ENCODE results near the gene DCAF12.
A peak's percentile ranks its signal among the peaks of the same experiment; 100 is the strongest.
"Not testable (repeated sequence)": the region's sequence is repeated elsewhere in the genome, so short reads cannot be mapped to it uniquely, and the experiment has no call there.

The DCAF12 gene

GRCh38 chr9:34072410-34072809, 54.1 kb downstream of the DCAF12 start:
- no peak for DNase-seq (ENCODE audit: low read depth in 1 of 2, low spot score in 1 of 2)

DNA sequence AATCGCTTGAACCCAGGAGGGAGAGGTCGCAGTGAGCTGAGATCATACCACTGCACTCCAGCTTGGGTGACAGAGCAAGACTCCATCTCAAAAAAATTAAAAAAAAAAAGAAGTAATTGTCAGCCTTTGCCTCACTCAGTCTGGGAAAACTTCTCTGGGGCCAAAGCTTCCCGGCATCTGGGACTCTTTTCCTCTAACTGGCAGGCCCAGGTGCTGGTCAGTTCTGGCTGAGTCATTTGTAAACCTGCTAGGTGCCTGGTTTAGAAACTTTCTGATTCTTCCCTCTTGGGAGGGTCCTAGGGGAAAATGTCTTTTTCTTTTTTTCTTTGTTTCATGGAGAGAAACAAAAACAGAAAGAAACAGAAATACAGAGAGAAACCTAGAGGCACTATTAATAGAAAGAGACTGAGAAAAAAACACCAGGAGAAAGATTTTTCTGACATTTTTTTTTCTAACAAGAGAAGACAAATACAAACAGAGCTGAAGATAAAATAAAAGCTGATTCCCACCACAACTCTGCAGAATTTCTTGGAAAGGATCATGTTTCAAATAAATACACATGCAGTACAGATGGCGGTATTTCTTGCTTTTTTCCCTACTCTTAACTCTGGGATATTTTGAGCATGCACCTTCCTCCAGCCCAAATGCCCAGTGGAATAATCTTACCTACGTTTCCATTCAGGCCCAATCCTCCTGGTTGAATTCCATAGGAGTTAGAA, 55.7 kb downstream of the DCAF12 start:
- DNase-seq (ENCODE audit: low read depth in 1 of 2, low spot score in 1 of 2): no peak

DNA sequence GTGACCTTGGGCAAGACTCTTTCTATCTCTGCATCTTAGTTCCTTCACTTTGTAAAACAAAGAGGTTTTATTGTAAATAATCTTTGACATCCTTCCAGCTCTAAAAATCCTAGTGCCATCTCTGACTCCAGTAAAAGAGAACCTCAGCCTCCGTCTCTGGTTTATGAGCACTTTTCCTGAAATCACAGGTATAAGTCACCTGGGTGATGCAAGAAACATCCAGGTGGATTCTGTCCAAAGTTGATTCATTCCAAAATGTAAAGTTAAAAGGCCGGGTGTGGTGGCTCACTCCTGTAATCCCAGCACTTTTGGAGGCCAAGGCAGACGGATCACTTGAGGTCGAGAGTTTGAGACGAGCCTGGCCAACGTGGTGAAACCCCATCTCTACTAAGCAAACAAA, 56.7 kb downstream of the DCAF12 start:
- DNase-seq (ENCODE audit: low read depth in 1 of 2, low spot score in 1 of 2): no peak

DNA sequence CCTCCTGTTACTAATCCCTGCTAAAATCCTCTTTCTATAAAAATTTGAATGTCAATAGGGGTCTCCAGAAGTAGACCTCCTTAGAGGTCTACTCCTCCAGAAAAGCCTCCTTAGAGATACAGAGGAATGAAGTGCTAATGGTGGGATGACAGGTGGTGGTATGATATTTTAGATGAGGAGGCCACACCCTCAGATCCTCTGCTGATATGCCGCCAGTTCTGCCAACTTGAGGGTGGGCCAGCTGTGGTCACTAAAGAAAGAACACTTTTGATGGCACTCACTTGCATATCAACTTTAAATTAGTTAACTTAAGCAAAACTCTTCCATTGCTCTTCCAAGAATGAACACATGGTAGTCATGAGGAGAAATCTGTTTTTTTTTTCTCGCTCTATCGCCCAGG, 61.0 kb downstream of the DCAF12 start:
- DNase-seq (ENCODE audit: low read depth in 1 of 2, low spot score in 1 of 2): no peak

DNA sequence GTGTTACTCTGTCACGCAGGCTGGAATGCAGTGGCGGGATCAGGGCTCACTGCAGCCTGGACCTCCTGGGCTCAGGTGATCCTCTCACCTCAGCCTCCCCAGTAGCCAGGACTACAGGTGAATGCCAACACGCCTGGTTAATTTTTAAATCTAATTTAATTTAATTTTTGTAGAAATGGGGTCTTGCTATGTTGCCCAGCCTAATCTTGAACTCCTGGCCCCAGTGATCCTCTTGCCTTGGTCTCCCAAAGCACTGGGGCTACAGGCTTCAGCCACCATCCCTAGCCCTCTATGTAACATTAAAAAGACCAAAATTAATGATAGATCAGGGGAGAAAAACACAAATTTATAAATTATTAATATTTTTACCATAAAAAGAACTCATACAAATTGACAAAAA, 66.5 kb downstream of the DCAF12 start:
- no peak for DNase-seq (ENCODE audit: low read depth in 1 of 2, low spot score in 1 of 2)

- no peak for DNase-seq (ENCODE audit: low read depth in 1 of 2, low spot score in 1 of 2)
These were observed 67.2 kb downstream of the DCAF12 start for GRCh38 chr9:34059281-34059680.

DNA sequence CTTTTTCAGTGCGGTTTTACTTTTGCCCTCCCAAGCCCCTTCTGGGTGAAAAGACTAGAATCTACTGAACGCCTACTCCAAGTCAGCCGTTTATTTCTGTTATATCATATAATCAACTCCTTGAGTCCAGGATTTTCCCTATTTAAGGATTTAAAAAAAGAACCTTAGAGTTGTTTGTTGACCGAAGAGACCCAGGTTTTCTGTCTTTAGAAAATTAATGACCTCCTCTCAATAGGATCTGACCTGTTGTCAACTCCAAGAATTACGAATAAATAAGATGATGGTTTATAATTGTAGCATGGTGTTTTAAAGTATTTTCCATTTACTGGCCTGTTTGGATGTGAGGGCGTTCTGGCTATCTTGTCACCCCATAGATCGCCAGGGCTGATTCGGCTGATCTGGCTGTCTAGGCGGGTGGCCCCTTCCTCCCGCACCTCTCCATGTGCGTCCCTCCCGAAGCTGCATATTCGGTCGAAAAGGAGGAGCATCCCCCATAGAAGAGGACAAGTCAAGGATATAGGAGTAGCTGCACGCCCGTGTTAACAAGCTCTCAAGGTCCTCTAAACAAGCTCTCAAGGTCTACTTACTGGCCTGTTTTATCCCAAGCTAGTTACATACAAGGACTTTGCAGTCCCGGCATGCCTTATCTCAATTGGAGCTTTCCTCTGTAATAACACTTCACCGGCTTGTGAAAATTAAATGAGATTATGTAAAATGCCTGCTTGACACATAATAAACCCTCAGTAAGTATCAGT, 76.7 kb downstream of the DCAF12 start:
- no peak for DNase-seq (ENCODE audit: low read depth in 1 of 2, low spot score in 1 of 2)

GRCh38 chr9:34048727-34049629, 77.5 kb downstream of the DCAF12 start, which contains the start of gene UBAP2:
Gene UBAP2 (minus strand): TSS chr9:34048887. CDS start chr9:34017148, 31,739 bp downstream.
- DNase-seq (ENCODE audit: low read depth in 1 of 2, low spot score in 1 of 2): peak; percentile 95 to 96

DNA sequence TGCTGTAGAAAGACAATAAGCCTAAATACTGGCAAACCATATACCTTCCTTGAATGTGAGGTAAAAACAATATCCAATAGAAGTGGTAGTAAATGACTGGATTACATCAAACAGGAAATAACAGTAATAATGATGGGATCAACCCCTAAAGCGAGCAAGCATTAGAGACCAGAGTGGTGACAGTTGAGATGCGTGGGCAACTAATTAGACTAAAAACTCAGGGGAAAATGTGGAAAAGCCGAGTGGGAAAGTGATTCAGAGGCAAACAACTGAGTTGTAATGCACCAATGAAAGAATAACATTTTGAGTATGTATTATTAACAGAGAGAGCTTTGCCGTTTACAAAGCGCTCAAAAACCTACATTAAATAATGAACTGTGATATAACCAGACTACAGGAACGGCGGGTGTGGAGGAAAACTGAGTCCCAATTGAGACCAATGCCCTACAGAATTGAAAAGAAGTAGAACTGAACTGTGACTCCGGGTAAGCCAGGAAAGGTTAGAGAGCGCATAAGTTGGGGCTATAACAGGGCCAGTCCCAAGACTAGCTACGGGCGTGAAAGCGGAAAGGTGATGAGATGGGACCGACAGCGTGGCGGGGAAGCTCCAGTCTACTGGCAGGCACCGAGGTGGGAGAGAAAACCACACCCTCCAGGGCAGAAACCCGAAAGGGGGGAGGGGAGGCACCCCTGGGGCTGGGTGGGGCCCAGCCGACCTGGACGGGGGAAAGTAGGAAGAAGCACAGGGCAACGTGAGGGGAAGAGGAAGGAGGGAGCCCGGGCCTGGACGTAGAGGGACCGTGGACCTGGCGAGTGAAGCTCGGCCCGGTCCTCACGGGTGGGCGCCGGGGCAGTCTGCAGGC, 78.4 kb downstream of the DCAF12 start:
- DNase-seq (ENCODE audit: low read depth in 1 of 2, low spot score in 1 of 2): peak; percentile 20 to 51

GRCh38 chr9:34046784-34047379, 79.6 kb downstream of the DCAF12 start:
- DNase-seq (ENCODE audit: low read depth in 1 of 2, low spot score in 1 of 2): no peak

GRCh38 chr9:34045903-34046302, 80.6 kb downstream of the DCAF12 start:
- no peak for DNase-seq (ENCODE audit: low read depth in 1 of 2, low spot score in 1 of 2)

GRCh38 chr9:34042074-34042473, 84.4 kb downstream of the DCAF12 start:
- DNase-seq (ENCODE audit: low read depth in 1 of 2, low spot score in 1 of 2): not testable (repeated sequence)

DNA sequence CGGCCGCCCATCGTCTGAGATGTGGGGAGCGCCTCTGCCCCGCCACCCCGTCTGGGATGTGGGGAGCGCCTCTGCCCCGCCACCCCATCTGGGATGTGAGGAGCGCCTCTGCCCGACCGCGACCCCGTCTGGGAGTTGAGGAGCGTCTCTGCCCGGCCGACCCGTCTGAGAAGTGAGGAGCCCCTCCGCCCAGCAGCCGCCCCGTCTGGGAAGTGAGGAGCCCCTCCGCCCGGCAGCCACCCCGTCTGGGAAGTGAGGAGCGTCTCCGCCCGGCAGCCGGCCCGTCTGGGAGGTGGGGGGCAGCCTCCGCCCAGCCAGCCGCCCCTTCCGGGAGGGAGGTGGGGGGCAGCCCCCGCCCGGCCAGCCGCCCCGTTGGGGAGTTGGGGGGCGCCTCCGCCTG, 87.6 kb downstream of the DCAF12 start:
- not testable (repeated sequence) for DNase-seq (ENCODE audit: low read depth in 1 of 2, low spot score in 1 of 2)

DNA sequence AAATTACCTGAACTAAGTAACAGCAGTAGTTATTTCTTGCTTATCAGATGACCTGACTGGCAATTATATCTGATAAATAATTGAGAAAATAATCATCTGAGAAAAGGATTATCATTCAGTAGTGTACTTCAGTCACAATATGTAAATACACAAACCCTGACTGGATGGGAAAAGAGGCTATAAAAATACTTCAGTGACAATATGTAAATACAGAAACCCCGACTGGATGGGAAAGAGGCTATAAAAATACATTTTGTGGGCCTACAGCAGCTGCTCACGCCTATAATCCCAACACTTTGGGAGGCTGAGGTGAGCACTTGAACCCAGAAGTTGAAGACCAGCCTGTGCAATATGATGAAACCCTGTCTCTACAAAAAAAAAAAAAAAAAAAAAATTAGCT, 88.9 kb downstream of the DCAF12 start:
- no peak for DNase-seq (ENCODE audit: low read depth in 1 of 2, low spot score in 1 of 2)

DNA sequence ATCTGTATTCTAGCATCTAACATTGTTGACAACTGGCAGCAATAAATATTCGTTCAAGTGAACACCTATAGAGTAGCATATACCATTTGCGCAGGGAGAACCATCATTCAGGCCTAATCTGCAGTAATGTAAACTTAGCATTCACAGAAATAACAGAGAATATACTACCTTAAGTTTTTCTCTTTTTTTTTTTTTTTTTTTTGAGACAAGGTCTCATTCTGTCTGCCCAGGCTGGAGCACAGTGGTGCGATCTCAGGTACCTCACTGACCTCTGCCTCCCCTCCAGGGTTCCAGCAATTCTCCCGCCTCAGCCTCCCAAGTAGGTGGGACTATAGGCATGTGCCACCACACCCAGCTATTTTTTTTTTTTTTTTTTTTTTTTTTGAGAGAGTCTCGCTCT, 89.9 kb downstream of the DCAF12 start:
- DNase-seq (ENCODE audit: low read depth in 1 of 2, low spot score in 1 of 2): no peak

All from activated CD4-positive, alpha-beta T cell treated with anti-CD3 and anti-CD28 coated beads, Interleukin-2, amount 50 U/mL, for 24 hours (primary cell).